Metanephros (tissue), 2 donors: ENCODE data around the gene SLC7A6OS. TPM values are rescaled to one million over a fixed set of nuclear protein-coding genes. Genes with fewer than 3 reads are reported as not detected.

Source experiments
- small RNA-seq: library from RNA; depleted of rRNA; stranded (forward); fragments of <200 nt; gene quantifications from one replicate; pipeline ENCODE3, GENCODE V24; 2014; ENCODE audit warnings: low replicate concordance
- total RNA-seq: library from RNA; depleted of rRNA; stranded (reverse); fragments of >200 nt; gene quantifications from one replicate; pipeline ENCODE4 v1.2.3, GENCODE V29; 2014

Gene SLC7A6OS
- total RNA-seq, result 15.5 TPM

GRCh38 chr16:68310774-68311511 lies at the start of gene SLC7A6OS, which contains the start of gene PRMT7:
SLC7A6OS (minus strand) TSS chr16:68310946; CDS start chr16:68310926, 20 bp downstream.
PRMT7 (plus strand) TSS chr16:68311019; CDS start chr16:68315980, 4,961 bp downstream.

GRCh38 chr16:68264128-68265077 lies 46.3 kb downstream of the SLC7A6OS start, which contains the start of gene SLC7A6:
SLC7A6 (plus strand) TSS chr16:68264526; CDS start chr16:68274727, 10,201 bp downstream.

Small RNA genes within 50 kb of the gene (small RNA-seq; reads per million reads assigned to genes)
- gene RNU4-30P, result not detected
- not detected for gene RNU6-1262P

Other genes starting within 250 kb of the SLC7A6OS start
- gene NFATC3, start 225.6 kb downstream of the SLC7A6OS start, total RNA-seq, result 36.4 TPM
- gene ESRP2, start 74.8 kb downstream of the SLC7A6OS start, total RNA-seq, result 16.1 TPM
- gene PLA2G15, start 65.6 kb downstream of the SLC7A6OS start, total RNA-seq, result 34.9 TPM
- gene SLC7A6, start 46.4 kb downstream of the SLC7A6OS start, total RNA-seq, result 21.8 TPM
- 76.5 TPM for gene PRMT7, start 73 bp upstream of the SLC7A6OS start, total RNA-seq
- gene SMPD3, start 137.6 kb upstream of the SLC7A6OS start, total RNA-seq, result 1.1 TPM
- gene ZFP90, start 228.3 kb upstream of the SLC7A6OS start, total RNA-seq, result 43.6 TPM